Endothelial cell of umbilical vein (primary cell): ENCODE data around the gene C10orf67.

ENCODE experiments used
- EZH2 ChIP-seq: IDR thresholded peaks from 2 replicates; pipeline ENCODE4 v1.6.1; 2012; ENCODE audit warnings: borderline replicate concordance, low read depth, mild to moderate bottlenecking, moderate library complexity, low read length, inconsistent platforms; ENCODE audit not compliant: severe bottlenecking
- MYC ChIP-seq: IDR thresholded peaks from one replicate; pipeline ENCODE4 v1.6.1; 2011; ENCODE audit warnings: mild to moderate bottlenecking, low read depth, low read length
- POLR2A ChIP-seq: IDR thresholded peaks from 2 replicates; pipeline ENCODE4 v1.6.1; 2012; ENCODE audit warnings: low read depth, mild to moderate bottlenecking, control low read depth, low read length
- TF ChIP-seq, protein P1 (sequence below), 2 donors: IDR thresholded peaks; 1 replicate in 1 of 2; 2 replicates in 1 of 2; pipeline ENCODE4 v1.5.1; 2011; ENCODE audit warnings: low read length in 2 of 2, mild to moderate bottlenecking in 2 of 2, moderate library complexity in 2 of 2, control low read depth in 1 of 2, inconsistent platforms in 1 of 2, low read depth in 1 of 2; ENCODE audit not compliant: insufficient read depth in 1 of 2; ENCODE audit errors: extremely low read depth in 1 of 2
- TF ChIP-seq, protein P2 (sequence below): IDR thresholded peaks from 2 replicates; pipeline ENCODE4 v1.6.1; 2011; ENCODE audit not compliant: insufficient read depth, insufficient read length

DNA sequence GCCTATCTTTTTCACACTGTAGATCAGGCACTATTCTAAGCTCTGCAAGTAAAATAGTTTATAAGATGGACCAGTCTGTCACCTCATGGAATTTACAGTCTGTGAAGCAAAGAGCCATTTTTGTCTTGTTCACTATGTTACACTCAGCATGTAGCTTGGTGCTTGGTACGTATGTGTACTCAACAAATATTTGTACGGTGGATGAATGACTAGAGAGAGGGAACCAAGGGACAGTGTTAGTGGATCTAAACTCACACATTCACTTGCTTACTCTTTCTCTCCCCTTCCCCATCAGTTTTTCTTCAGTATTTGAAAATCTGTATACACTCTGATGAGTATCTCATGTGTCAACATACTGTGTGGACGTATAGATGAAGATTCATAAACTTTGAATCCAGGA lies 106.6 kb downstream of the C10orf67 start:
- TF ChIP-seq, protein P1, sequence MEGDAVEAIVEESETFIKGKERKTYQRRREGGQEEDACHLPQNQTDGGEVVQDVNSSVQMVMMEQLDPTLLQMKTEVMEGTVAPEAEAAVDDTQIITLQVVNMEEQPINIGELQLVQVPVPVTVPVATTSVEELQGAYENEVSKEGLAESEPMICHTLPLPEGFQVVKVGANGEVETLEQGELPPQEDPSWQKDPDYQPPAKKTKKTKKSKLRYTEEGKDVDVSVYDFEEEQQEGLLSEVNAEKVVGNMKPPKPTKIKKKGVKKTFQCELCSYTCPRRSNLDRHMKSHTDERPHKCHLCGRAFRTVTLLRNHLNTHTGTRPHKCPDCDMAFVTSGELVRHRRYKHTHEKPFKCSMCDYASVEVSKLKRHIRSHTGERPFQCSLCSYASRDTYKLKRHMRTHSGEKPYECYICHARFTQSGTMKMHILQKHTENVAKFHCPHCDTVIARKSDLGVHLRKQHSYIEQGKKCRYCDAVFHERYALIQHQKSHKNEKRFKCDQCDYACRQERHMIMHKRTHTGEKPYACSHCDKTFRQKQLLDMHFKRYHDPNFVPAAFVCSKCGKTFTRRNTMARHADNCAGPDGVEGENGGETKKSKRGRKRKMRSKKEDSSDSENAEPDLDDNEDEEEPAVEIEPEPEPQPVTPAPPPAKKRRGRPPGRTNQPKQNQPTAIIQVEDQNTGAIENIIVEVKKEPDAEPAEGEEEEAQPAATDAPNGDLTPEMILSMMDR (IDR thresholded peaks at IDR 0.05; ENCODE audit: extremely low read depth in 1 of 2, insufficient read depth in 1 of 2, low read depth in 1 of 2, low read length in 2 of 2) = no peak
- TF ChIP-seq EZH2 (no peak), MYC (no peak), POLR2A (no peak)
- TF ChIP-seq, protein P2, sequence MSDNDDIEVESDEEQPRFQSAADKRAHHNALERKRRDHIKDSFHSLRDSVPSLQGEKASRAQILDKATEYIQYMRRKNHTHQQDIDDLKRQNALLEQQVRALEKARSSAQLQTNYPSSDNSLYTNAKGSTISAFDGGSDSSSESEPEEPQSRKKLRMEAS = no peak
